ENCODE measurements around the gene L3MBTL4. TPM values are rescaled to one million over a fixed set of nuclear protein-coding genes. Genes with fewer than 3 reads are reported as not detected.
A peak's percentile ranks its signal among the peaks of the same experiment; 100 is the strongest.

L3MBTL4 gene
- total RNA-seq, 4 donors from 2014 or later: 5.6 to 45.7 (median 12.0) TPM

GRCh38 chr18:6437937-6438818 lies 23.5 kb upstream of the L3MBTL4 start:
- Histone ChIP-seq H3K4me1 (no peaks in the 10 kb centered on the region), H3K4me3 (no peak overlapping the region), H3K27me3 (no peaks in the 10 kb centered on the region), H3K27ac (no peak overlapping the region), H3K9me3 (no peaks in the 10 kb centered on the region), H3K36me3 (no peaks in the 10 kb centered on the region)
- no peak for DNase-seq
- intact Hi-C loops (cut with DNase I; ENCODE audit: low total_unique reads): no loop called here
- no peak for TF ChIP-seq POLR2A (IDR thresholded peaks at IDR 0.05)
- no peak for TF ChIP-seq CTCF (IDR thresholded peaks at IDR 0.05)

GRCh38 chr18:6435731-6436130 lies 21.0 kb upstream of the L3MBTL4 start:
- Histone ChIP-seq H3K4me3 (no peak overlapping the region), H3K36me3 (no peaks in the 10 kb centered on the region), H3K27ac (no peak overlapping the region), H3K27me3 (no peaks in the 10 kb centered on the region), H3K4me1 (no peaks in the 10 kb centered on the region), H3K9me3 (no peaks in the 10 kb centered on the region)
- no peak for TF ChIP-seq CTCF (IDR thresholded peaks at IDR 0.05)
- TF ChIP-seq POLR2A (IDR thresholded peaks at IDR 0.05): no peak
- DNase-seq: no peak
- intact Hi-C loops (cut with DNase I; ENCODE audit: low total_unique reads): no loop called here

- peak overlapping the region in 1 of 2 donors; percentile 7 for H3K27ac ChIP-seq
- TF ChIP-seq POLR2A (IDR thresholded peaks at IDR 0.05) (no peak), CTCF (IDR thresholded peaks at IDR 0.05) (no peak)
- no peak for DNase-seq
- no peaks in the 10 kb centered on the region for H3K27me3 ChIP-seq
- H3K4me1 ChIP-seq: no peaks in the 10 kb centered on the region
- no peaks in the 10 kb centered on the region for H3K9me3 ChIP-seq
- peak overlapping the region in 1 of 2 donors; percentile 16 for H3K4me3 ChIP-seq
- intact Hi-C loops (cut with DNase I; ENCODE audit: low total_unique reads): no loop called here
- H3K36me3 ChIP-seq: no peaks in the 10 kb centered on the region
Observed at GRCh38 chr18:6434987-6435709, 20.4 kb upstream of the L3MBTL4 start.

GRCh38 chr18:6434481-6434880 lies 19.8 kb upstream of the L3MBTL4 start:
- intact Hi-C loops (cut with DNase I; ENCODE audit: low total_unique reads): no loop called here
- Histone ChIP-seq H3K4me1 (no peaks in the 10 kb centered on the region), H3K36me3 (no peaks in the 10 kb centered on the region), H3K9me3 (no peaks in the 10 kb centered on the region), H3K27ac (peak overlapping the region in 1 of 2 donors; percentile 7), H3K4me3 (peak overlapping the region in 1 of 2 donors; percentile 16), H3K27me3 (no peaks in the 10 kb centered on the region)
- DNase-seq: no peak
- TF ChIP-seq POLR2A (IDR thresholded peaks at IDR 0.05) (no peak), CTCF (IDR thresholded peaks at IDR 0.05) (no peak)
